ENCODE results near the gene SLC51B.

GRCh38 chr15:65056868-65057548, 11.8 kb downstream of the SLC51B start:
- no peak for TF ChIP-seq POLR2A (IDR thresholded peaks at IDR 0.05)
- no peak for TF ChIP-seq CTCF (IDR thresholded peaks at IDR 0.05)
